Stimulated activated CD8-positive, alpha-beta memory T cell treated with anti-CD3 and anti-CD28 coated beads, Interleukin-12 subunit alpha, Interleukin-12 subunit beta, amount 100 ng/mL, for 1 hour (primary cell): ENCODE data around the gene MCM9.

ENCODE experiments used
- DNase-seq: peaks from one replicate; pipeline ENCODE4 v3.0.0-alpha.2; 2020; ENCODE audit warnings: low read depth

MCM9 gene

DNA sequence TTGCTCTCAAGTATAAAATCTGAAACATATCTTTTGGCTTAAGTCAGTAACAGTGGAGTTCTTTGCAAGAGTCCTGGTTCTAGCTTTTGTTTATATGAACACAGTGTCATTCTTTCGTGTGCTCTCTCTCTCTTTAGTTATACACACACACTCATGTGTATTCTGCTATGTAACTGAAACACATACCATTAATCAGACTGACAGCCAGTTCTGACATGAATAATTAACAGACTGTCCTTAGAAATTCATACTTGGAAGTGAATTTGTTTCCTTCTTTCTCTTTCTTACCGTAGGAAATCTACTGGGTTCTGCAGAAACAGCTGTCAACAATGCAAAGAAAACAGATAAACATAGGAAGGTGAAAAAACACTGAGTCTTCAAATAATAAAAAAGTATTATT lies 2.5 kb downstream of the MCM9 start:
- DNase-seq = no peak

DNA sequence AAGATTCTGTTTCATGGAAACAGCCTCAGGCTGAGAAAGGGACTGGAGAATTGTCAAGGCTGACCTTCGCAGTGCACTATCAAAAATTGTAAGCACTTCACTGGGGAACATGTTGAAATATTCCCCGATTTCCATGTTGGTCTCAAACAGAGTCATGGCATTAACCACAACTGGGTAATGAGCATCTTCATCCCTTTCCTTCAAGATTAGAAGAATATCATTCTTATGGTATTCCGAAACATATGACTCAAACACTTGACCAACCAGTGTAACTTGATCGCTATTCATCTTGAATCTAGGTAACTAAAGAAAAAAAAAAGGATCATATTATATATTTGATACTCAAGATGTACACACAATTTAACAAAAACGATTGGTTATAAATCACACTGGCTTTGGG lies 3.5 kb downstream of the MCM9 start:
- DNase-seq = no peak

DNA sequence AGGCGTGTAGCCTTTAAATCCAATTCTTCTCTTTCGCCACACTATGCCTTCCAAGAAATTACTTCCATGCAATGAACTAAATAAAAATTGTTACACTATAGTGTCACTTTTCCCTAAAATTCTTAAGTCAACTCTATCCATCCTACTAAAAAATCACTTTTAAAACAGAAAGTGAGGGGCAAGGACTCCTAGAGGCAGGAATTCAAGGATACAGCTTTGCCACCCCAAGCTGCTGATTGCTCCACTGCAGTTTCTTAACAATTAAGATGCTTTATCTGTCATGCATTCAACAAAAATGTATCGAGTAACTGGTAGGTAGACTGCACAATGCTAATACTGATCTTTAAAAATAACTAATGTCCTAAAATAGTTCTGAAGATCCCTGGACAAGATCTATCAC lies 4.3 kb downstream of the MCM9 start:
- no peak for DNase-seq

DNA sequence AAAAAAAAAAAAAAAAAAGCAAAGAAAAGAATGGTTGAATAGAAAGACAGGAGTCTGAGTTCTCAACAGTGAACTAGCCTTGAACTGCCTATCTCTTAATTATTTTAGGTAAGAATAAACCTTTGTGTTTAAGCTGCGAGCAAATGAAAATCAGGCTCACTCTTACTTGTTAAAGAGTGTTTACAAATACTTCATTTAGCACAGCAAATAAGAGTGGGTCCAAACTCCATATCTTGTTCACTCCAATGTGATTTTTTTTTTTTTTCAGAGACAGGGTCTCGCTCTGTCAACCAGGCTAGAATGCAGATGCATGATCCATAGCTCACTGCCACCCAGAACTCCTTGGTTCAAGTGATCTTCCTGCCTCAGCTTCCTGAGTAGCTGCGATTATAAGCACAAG lies 11.9 kb downstream of the MCM9 start:
- DNase-seq = no peak

DNA sequence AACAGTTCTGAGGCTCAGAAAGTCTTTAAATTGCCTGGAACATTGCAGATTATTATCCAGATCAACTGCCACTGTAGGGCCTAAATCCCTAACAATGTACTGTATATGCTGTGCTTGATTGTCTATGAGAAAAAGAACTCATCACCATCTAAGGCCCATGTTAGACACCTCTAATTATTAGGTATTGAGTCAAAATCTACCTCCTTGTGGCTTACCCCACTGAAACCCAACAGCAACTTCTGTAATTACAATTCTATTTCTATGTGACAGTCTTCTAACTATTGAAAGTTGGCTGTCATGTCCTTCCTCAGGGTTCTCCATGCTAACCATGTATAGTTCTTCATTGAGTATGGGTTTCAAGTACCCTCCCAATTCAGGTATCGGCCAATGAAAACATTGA lies 13.9 kb downstream of the MCM9 start:
- no peak for DNase-seq

DNA sequence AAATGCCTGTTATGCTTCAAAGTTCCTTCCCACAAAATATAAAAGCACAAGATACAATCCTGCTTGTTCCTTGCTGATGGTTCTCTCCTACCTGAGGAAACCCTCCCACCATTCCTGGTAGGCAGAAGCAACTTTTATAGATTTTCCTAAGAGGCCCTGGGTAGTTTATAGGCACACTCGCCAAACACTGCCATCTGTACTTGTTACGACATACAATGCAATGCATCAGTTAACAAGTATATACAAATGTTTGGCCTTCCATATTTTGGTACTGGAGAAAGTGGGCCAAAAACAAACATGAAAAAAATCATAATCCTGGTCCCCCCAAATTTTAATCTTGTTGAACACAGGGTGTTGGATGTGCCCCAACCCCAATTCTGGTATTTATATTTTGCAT lies 16.6 kb downstream of the MCM9 start:
- no peak for DNase-seq

DNA sequence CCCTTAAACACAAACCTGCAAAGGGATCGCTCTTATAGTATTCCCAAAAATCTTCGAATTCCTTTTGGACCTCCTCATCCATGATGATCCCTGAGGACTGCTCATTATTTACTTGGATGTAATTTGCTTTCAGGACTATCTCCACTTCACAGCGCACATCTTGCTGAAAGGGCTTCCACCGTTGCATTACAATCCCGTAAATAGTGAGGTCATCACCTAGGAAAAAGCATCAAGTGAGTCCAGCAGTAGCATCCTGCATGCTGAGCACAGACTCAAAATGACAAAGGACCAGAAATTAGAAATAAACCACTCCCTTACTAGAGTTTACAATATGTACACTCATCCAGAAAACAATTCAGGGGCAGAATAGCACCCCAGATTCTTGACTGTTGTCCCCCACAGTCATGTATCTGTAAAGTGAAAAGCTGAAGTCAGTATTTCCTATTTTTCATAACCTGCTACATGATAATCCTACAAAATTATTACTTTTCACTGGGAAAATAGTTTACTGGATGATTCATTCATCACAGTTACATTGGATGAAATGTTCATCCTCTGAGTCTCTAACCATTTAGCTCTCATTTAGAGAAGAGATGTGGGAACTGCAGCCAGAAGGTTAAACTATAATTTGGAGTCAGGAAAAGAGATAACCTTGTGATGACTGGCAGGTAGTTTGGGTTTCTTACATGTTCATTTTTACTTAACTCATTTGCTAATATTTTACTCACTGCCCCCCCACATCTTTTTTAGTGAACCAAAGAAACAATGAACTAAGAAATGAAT lies 17.2 kb downstream of the MCM9 start:
- no peak for DNase-seq

DNA sequence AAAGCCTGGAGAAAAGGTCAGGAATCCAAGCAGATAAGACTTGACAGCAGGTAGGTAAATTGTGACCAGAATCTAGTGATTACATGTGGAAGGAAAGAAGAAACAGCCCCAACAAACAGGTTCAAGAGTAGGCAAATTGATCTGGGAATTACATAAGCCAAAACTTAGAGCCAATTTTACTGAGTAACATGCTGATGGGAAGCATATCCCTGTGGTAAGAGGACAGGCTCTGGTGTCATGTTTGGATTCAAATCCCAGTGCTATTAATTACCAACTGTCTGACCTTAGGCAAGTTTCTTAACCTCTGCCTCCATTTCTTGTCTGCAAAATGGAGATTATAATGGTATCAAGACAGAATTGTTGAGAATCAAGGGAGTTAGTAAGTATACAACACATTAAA lies 20.4 kb downstream of the MCM9 start:
- DNase-seq = no peak

DNA sequence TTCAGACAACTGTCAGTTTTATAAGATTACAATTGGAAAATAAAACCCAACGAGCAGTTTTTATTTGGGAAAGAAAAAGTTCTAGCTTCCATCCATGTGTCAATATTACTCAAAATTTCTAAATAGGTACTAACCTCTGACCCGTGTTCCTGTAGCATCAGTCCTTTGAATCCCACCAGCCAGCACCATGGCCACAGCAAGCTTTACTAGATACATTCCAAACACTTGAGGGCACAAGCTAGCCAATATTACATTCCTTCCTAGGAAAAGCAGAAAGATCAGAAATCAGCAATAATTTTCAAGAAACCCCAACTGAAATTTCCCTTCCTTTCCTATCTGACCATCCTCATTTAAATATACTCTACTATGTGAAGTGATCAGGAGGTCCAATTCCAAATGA lies 21.8 kb downstream of the MCM9 start:
- no peak for DNase-seq

DNA sequence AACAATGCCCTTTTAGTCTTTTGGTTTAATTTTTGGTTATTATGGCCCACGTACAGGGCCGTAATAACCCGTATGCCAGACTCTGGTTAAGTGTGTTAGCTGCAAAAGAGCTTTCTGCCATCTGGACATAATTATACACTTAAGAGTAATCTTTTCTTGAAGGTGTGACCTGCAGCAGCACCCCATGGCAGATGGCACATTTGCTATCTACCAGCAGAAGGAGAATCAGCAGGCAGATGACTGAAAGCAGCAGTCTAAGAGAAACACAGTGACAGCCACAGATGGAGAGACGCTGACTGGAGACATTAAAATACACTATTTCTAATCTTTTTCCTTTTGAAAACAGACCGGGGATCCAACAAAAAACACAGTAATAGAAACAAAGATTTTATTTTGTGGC lies 22.3 kb downstream of the MCM9 start:
- DNase-seq = no peak

DNA sequence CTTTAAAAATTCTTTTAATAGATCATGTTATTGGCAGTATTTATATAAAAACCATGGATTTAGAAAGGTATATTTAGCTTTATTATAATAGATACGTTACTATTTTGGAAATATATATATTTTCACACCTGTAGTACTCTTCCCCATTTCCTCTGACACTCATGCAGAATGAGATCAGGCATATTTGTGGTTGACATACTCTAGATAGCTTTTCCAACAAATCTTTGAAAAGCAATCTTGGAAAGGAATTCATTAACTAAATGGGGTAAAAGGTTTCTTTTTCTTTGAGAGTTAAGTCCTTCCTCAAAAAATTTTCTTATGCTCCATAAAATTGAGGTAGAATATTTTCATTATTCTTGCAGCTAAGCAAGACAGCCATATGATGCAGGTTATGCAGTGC lies 26.5 kb downstream of the MCM9 start:
- no peak for DNase-seq

DNA sequence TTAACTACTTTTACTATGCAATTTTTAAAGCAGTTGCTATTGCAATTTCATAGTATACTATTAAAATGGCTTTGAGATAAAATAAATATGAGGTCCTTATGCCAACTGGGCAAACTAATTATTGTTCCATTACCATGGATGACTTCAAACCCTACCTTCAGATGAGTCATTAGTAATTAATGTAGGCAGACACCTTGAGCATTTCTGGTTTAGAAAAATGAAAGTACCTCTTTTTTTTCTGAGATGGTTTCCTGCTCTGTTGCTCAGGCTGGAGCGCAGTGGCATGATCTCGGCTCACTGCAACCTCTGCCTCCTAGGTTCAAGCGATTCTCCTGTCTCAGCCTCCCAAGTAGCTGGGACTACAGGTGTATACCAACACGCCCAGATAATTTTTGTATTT lies 29.1 kb downstream of the MCM9 start:
- DNase-seq = no peak

DNA sequence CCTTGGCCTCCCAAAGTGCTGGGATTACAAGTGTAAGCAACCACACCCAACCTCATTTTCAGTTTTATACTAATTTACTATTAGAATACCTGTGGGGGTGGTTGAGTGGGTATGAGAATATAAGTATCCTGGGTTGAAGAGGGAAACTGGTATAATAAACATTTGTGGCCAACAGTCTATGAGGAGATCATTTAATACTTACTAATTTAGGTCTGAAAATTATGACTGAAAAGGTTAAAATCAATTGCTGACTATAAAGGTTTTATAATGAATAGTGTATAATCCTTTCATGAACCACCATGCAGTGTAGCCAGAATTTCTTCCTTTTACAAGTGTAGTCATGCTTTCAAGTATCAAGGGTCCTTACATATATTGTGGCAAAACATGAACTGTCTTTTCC lies 29.9 kb downstream of the MCM9 start:
- DNase-seq = no peak

DNA sequence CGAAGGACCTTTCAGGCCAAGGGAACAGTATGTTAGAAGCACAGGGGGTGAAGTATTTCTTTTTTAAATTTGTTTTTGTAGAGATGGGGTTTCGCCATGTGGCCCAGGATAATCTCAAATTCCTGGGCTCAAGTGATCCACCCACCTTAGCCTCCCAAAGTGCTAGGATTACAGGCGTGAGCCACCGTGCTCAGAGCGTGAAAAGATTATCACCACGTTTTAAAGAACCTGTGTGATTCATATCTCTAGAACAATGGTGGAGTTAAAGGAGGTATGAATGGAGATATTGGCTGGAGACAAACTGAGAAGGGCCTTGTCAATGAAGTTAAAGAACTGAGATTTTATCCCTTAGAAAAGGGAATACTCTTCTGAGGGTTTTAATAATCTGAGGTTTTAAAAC lies 31.3 kb downstream of the MCM9 start:
- DNase-seq = no peak

DNA sequence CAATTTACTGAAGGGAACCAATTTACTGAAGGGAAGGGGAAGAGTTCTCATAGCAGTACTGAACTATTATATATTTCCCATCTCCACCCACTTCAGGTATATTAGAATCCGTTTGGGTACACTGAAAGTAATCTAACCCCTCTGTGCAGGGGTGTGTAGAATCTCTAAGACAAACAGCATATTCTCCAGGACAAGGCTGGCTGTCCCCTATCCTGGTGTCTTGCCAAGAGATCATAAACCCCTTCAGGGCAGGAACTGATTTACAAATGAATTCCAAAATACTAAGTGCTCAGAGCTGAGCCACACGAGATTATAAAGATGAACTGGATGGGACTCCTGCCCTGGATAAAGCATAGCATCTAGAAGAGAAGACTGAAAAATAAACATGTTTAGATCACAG lies 31.8 kb downstream of the MCM9 start:
- no peak for DNase-seq

DNA sequence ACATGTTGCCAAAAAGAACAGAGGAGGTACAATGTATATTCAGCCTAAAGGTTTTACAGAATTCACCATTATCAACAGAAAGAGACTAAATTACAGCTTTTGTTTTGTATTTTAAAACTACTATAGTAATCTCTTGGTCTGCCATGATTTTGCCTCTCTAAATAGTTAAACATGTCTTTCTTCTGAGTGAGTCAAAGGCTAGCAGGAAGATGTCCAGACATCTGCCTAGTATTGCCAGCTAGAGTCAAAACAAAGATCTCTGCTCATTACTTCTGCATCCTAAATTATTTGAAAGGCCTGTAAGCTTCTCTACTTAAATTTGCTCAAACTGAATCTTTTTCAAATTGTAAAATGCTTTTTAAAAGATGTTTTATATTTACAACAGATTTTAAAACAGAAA lies 32.2 kb downstream of the MCM9 start:
- DNase-seq = no peak

DNA sequence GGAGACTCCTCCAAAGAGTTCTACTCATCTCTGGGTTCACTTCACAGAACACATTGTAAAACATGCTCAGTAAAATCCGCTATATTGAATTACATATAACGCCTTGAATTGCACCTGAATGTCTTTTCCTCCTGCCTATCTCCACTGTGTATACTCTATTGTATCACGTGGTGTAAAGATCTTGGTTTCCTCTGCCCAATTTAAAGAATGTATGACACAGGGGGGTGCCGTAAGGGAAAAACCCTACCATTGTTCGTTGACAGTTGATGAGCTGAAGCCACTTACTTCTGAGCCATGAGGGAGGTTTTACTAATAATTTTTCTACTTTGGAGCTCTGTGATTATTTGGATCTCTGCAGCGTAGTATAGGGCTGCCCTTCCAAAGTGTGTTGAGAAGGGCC lies 35.0 kb downstream of the MCM9 start:
- DNase-seq = no peak

DNA sequence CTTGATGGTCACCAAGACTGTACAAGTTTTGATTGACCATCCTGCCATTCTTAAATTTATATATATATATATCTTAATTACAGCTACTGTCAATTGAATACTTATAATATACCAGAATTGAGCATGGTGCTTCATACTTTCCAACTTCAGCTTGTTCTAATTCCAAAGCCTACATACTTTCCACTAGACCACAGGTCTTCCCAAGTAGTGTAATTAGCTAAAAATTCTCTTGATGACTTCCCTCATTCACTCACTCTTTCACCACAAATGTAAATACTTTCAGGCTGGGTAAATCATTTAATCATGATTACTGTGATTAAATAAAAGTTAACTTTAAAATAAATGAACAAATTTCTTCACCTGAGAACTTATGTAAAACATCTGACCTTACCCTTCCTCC lies 37.6 kb downstream of the MCM9 start:
- no peak for DNase-seq

DNA sequence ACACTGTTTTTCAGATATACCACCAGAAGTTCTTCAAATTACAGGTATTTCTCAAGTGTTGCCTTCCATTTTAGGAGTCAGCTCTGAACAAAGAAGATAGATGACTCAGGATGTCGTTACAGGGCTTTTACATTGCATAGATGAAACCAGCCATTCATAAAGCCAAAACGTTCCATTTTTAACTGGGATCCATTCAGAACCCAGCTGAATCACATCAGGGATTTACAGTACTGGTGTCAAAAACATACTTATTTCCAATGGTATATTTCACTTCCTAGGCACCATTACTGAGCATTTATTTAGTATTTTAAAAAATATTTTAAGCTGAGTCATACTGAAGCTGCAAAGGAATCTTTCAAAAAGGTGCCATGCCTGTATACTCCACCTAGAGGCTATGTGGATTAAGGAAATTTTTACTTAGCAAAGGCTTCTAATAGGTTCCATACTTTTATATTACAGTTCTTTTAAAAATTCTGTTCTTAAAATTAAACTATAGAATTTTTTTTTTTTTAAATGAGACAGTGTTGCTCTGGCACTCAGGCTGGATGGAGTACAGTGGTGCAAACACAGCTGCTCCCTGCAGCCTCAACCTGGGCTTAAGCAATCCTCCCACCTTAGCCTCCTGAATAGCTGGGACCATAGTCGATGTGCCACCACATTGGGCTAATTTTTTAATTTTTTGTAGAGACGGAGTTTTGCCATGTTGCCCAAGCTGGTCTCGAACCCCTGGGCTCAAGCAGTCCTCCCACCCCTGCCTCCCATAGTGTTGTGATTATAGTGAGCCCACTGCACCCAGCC lies 38.4 kb downstream of the MCM9 start:
- DNase-seq = no peak

DNA sequence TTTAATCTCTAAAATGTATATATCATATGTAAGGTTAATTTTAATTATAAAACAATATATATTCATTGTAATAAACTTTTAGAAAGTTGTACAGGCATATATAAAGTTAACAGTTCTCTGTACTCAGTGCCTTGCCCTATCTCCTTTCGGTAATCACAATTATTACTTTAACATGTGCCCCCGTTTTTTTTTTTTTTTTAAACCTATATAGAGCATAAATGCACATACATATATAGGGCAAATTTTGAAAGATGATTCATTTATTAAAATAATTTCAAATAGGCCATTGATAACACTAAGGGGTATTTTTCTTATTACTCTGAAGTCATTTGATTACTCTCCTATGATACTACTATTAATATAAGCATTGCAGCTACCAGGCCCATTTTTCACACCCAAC lies 39.1 kb downstream of the MCM9 start:
- DNase-seq = no peak

DNA sequence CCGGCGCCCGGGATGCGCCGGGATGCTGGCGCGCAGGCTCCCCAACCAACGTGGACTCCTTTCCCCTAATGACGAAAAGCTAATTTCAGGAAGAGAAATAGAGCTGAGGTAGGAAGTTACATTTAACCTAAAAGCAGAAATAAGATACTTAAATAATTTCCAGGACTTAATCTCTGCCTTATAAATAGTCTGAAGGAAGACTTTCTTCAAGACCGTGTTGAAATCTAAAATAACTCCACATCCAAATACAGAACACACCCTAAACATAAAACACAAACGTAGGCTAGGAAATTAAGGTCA lies 39.7 kb downstream of the MCM9 start:
- DNase-seq = no peak

DNA sequence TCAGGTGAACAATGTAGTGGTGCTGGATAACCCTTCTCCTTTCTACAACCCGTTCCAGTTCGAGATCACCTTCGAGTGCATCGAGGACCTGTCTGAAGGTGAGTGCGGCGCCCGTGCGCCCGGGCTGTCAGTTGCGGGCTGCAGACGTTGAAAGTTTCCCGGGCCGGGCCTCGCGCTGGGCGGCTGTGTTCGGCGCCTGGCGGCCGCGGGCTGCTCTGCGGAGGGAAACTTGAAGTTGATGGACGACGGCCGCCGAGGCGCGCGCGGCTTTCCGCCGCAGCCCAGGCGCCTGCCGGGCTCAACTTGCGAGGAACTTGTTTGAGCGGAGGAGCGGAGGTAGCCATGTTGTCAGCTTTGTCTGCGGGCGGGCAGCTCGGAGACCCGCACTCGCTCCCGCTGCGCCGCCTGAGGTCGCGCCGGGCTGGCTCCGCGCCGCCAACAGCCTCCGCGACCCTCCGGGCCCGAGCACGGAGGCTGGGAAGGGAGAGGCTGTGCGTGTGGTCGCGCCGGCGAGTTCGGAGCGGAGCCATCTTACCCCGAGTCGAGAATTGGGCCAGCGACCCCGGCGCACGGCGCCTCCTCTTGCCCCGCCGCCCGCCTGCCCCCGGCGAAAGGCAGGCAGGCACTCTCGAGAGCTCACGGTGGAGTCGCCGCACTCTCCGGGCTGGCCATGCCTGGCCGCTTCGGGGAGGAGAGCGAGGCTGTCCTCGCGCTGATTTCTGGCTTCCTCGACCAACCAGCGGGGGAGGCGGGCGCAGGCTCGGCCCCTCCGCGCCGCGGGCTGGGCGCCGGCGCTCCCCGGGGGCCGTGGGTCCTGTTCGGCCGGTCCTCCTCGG lies 40.3 kb downstream of the MCM9 start:
- peak; percentile 25 for DNase-seq

DNA sequence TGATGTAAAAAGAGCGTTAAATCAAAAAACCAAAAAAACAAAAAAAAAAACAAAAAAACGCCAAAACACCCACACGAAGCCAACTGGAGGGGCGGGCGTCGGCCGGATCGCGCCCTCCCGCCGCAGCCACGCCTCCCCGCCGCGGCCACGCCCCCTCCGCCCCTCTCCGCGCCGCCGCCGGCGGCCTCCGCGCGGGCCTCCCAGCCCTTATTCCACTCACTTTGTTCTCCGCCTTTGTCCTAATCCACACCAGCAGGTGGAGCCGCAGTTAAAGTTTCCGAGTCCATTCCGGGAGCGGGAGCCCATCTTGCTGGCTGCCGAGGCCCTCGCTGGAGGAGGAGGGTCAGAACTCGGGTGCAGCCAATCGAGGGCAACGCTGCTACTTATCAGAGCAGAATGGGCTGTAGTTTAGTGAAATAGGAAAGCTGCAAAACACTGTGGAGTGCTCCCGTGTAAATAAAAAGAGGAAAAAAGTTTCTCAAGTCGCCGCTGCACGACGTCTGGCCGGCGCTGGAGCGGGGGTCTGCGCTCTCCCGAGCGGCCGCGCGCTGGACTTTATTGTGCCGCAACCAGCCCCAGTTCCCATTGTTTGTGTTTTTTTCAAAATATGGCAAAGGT lies 41.0 kb downstream of the MCM9 start, which contains the start of gene ASF1A:
ASF1A (plus strand) TSS at position 346 of the 618 bp plus-strand sequence; CDS start at position 608, 262 bp downstream.
- DNase-seq = peak; percentile 87
